LoVo (cell line): ENCODE data around the gene FGD4.
"Not testable (repeated sequence)": the region's sequence is repeated elsewhere in the genome, so short reads cannot be mapped to it uniquely, and the experiment has no call there.

Experiments
- DNase-seq: peaks from one replicate; pipeline ENCODE4 v3.0.0-alpha.2; 2016; ENCODE audit warnings: low spot score

The FGD4 gene

DNA sequence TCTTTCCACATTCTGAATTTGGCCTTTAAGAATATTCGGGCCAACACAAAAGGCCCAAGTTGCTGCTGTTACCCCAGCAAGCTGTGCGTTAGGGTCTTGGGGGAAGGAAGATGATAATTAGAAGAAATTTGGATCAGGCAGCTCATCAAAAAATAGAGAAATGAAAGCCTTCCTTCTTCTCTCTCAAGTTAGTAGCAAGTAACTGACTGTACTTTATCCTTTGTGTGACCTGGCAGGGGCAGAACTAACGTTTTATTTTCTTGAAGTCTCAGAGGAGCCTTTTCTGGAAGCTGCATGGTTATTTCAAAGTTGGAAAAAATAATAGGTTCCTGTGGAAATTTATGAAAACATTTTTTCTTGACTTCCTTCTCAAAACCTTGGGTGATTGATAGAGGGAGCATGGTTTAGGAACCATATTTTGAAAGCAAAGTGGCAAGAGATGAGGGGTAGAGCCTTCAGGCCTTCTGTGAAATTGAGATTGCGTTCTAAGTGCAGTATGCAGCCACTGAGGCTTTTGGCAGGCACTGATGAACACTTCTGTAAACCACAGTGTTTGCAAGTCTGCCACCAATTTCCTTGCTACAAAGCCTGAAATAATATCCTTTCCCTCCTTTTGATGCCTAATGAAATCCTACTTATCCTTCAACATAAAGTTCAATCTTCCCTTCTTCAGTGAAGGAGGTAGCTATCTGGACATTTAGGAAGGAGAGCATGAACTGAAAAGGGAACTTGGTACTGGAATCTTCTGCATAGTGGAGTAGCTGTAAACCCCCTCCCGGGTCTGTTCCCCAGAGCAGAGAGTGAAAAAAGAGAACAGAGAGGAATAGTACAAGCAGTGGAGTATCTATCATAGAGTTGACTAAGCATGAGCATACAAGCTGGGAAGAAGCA is 123.2 kb downstream of the FGD4 start:
- no peak for DNase-seq

DNA sequence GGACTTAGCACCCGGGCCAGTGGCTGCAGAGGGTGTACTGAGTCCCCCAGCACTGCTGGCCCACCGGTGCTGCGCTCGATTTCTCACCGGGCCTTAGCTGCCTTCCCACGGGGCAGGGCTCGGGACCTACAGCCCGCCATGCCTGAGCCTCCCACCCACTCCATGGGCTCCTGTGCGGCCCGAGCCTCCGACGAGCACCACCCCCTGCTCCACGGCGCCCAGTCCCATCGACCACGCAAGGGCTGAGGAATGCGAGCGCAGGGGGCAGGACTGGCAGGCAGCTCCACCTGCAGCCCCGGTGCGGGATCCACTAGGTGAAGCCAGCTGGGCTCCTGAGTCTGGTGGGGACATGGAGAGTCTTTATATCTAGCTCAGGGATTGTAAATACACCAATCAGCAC is 126.4 kb downstream of the FGD4 start:
- DNase-seq, result not testable (repeated sequence)

DNA sequence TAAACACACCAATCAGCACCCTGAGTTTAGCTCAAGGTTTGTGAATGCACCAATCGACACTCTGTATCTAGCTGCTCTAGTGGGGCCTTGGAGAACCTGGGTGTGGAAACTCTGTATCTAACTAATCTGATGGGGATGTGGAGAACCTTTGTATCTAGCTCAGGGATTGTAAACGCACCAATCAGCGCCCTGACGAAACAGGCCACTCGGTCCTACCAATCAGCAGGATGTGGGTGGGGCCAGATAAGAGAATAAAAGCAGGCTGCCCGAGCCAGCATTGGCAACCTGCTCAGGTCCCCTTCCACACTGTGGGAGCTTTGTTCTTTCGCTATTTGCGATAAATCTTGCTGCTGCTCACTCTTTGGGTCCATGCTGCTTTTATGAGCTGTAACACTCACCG is 127.0 kb downstream of the FGD4 start:
- DNase-seq, result not testable (repeated sequence)

DNA sequence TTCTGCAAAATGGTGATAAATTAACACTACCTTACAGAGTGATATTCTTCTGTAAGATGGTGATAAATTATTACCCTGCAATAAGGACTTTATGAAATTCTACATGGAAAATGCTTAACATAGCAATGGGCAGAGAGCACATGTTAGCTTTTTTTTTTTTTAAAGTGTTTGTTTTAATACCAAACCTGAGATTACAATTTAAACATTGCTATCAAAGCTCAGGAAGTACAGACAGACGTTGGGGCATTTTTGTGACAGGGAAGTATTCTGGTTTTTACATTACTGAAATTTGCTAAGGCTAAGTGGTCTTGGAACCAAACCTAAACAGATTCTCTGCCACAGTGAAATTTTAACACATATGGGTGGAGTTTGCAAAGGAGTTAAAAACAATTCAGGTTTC is 133.1 kb downstream of the FGD4 start:
- DNase-seq, result no peak

DNA sequence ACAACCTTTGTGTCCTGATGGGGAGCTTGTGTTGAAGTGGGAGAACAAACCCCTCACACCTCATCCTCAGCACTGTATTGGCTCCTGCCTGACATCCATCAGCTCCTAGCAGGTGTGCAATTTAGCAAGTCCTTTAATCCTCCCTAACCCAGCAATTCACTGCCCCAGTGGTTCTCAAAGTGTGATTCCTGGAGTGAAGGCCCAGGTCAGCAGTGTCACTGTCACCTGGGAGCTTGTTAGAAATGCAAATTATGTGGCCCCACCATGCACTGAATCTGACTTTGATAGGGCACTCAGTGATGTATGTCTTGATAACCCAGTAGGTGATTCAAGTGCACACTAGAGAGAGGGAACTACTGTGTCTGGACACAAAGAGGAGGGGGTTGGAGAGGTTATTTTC is 133.6 kb downstream of the FGD4 start:
- no peak for DNase-seq

DNA sequence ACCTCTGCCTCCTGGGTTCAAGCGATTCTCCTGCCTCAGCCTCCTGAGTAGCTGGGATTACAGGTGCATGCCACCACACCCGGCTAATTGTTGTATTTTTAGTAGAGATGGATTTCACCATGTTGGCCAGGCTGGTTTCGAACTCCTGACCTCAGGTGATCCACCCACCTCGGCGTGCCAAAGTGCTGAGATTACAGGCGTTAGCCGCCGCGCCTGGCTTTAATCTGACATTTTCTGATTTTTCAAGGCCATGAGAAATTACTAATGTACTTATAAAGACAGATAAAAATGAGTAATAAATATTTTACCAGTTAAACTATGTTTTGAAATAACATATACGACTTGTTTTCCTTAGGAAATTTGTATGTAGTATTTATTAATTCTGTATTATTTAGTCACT is 134.1 kb downstream of the FGD4 start:
- DNase-seq, result not testable (repeated sequence)

DNA sequence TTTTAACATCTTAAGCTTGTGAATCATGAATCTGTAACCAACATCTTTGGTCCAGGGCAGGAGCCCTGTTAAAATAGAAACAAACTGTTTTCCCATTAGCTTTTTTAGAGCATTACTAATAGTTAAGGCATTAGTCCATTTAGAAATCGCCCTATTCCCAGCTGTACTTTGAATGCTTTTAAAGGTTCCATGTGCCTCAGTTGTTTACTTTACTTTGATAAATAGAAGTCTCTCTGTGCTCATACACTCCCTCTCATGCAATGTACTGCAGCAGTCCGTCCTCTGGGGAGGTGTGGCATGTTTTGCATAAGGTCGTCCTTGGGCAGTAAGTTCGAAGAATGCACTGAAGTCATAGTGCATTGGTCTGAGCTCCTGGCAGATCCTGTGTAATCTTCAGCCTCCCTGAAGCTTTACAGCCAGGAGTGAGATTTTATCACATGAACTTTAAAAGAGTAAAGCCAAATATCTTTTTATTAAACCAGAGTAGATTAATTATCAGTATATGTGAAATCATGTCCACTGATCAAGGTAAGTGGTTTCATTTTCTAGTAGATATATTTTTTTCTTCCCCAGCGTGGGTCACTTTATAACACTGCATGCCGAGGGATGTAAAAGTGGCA is 134.7 kb downstream of the FGD4 start:
- peak; percentile 82 for DNase-seq

DNA sequence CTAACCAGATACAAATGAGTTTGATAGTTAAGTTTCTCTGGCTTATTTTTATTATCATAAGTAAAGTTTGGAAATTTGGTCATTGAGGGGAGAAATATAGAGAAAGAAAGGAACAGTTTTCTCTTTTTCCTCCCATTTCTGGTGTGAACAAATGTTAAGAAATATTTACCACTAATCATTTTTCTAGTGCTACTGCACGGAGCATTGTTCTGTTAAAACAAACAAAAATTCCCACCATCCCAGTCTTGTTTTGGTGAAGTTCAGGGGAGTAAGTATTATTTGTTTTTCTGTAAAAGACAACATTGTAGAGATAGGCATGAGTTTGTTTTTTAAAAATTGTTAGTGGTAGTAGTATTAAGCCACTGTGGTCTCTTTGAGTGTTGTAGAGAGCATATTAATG is 135.3 kb downstream of the FGD4 start:
- no peak for DNase-seq

DNA sequence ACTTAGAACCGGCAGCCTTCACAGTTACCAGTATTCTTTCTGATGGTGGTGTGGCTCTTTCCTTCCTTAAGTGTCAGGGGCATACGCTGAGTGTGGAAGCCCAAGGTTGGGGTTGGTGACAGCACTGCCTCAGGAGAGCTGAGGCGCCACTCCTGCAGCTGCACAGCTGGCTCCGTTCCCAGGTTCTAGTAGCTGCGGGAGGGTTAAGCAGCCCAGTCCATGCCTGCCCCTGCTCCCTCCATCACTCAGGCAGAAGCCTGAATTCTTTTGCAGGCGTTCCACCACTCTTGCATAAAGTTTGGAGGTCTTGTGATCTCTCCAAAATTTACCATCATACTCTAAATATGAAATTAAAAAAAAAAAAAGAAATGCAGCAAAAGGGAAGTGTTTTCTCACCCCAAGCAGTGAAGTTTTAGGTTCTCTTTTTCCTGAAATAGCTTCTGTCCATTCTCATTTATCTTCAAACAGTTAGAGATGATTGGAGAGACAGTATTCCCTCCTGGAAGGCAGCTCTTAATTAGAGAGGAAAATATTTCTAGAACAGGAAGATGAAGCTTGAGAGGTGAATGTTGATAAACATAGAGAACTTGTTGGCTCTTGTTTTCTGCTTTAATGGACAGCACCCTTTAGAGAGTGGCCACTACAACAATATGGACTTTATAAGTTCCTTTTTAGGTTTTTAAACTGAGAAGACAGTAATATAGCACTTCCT is 136.1 kb downstream of the FGD4 start:
- DNase-seq, result peak; percentile 45

DNA sequence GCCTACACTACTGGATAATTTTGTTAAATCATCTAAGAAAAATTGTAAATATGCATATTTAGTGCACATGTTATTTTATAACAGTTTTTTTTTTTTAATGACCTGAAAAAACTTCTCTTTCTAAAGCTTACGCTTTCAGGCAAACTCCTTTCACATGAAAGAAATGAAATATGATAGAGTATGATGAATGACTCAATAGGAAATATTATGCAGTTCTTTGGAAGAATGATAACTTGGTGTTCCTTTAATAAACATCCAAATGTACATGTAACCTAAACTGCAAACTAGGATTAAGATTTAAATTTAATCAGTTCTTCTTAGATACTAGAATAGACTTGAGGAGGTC is 136.6 kb downstream of the FGD4 start:
- no peak for DNase-seq

DNA sequence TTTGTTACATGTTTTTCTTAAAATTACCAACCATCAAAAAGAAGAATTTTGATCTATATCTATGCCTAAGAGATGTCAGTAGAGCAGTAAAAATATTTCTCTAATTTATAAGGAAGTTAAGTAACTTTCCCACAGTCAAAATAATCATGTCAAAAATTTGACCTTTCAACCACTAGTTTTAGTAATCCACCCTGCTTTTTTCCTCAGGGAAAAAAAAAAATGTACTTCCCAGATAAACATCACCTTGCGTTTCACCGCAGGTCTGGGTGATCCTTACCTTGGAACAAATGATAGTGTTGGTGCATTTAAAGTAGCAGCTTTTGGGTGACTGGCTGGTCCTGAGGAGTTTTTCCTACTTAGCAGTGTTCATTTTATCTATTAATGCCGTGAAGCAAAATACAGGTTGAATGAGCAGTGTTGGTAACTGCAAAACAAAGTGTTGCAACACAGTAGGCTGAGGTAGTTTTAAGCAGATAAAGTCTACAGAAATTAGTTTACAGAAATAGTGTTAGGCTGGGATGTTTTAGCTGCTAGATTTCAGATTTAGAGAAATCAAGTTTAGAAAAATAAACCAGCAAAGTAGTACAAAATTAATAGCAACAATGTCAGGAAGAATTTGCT is 142.5 kb downstream of the FGD4 start:
- no peak for DNase-seq

DNA sequence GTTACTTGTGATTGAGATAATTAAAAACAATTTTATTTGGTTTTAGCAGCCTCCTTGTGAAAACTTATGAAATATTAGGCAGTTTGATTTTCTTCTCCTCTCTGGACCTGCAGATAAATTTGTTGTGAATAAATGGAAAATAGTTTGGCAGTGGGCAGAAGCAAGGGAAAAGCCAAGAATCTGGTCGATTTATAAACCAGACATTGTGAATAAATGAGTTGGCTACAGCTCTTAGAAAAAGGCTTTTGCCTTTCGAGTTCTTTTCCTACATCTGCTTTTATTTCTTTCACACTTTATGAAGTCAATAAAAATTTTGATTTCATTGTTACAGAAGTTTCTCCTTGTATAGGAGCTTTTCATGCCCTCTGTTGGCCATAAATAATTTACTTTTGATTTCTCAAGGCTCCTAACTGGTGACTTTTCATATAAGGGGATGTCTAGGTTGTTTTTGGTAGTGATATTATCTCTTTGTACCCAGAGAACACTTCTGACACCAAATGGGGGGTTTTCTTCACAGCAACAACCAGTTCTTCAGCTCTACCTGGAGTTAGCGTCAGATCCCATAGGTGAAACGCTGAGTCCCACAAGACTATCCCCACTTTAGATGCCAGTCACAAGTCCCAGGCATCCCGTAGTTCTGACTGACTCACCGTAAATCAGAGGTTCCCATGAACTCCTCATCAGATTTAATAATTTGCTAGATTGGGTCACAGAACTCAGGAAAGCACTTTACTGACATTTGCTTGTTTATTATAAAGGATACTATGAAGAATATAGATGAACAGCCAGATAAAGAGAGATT is 143.3 kb downstream of the FGD4 start:
- no peak for DNase-seq

DNA sequence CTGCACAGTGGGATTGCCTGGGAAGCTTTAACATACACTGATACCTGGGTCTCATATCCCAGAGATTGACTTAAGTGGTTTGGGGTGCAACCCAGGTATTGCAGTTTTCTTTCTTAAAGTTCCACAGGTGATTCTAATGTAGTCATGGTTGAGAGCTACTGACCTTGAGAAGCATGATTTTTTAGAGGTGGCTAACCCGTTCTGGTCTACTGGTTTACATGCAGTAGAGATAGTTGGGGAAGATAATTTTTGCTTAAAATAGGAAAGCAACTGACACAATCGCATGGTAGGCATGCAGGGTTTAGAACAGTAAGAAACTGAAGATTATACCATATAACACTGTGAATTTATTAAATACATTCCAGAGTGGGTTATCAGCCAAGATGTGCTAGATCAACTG is 145.5 kb downstream of the FGD4 start:
- DNase-seq, result no peak

DNA sequence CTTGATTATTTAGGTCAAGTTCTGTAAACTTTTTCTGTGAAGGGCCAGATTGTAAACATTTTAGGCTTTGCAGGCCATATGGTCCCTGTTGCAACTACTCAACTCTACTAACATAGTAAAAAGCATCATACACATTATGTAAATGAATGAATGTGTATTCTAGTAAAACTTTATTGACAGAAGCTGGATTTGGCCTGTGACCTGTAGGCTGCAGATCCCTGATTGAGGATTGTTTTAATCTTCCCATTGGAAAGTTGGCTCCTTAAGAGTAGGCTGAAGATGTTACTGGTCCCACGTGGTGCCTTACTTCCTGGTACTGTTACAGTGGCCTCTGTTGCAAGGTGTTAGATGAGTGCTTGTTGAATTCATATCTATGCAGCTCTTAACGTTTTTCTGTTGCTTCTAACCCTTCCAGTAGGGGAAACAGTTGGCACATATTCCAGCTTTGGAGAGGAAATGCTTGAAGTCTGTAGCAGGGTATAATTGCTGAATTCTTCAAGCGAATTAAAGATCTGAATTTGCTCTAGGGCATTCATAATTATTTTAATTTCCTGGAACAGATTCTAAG is 146.1 kb downstream of the FGD4 start:
- DNase-seq, result no peak

DNA sequence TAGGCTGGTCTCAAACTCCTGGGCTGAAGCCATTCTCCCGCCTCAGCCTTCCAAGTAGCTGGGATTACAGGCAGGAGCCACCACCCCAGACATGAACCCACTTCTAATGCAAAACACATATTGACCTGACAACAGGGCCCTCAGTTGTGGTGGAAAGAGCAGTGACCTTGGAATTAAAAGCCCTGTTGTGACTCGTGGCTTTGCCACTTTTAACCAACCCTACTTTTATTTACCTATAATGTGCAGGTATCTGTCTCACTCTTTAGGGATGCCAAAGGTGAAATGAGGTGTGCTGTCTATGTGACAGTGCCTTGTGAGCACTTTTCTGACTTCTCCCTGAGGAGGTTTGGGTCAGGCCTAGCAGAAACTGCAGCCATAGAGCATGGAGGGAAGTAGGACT is 146.9 kb downstream of the FGD4 start:
- no peak for DNase-seq

DNA sequence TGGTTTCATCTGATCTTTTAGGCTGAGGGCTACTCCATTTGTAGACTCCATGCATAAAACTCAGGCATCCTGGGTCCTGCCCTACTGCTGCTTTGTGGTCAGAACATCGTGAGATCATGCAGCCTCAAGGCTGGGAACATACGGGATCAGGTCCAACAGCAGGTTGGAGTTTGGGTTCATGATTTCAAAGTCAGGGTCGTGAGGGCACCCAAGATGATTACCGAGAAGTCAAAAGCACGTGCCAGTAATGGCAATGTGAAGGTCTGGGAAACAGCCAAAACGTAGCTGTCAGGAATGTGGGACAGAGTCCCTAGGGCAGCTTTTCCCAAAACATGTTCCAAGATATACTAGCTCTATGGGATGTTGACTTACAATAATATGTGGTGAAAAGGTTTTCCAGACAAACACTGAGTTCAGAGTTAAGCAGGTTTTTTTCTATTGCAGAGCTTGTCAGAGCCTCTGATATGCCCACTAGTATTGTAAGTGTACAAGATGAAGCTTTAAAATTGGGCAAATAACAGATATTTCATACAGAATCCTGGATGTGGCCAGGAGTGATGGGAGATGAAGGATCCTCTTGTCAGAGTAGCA is 149.4 kb downstream of the FGD4 start:
- no peak for DNase-seq

DNA sequence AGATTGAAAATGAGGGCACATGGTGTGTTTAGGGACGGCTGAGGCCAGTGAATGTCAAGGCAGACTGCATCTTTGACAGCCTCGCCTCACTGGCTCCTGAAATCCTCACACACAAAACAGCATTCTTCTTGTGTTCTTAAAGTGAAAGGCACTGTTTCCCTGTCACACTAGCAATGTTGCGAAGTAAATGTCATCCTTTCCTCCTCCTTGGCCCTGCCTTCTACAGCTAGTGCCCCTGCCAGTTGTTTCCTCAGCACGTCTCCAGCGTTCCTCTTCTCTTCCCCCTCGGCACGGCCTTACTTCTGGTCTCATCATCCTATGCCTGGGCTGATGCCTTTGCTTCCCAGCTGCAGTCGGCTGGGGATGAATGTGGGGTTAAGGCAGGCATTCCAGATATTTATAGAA is 150.3 kb downstream of the FGD4 start:
- no peak for DNase-seq

DNA sequence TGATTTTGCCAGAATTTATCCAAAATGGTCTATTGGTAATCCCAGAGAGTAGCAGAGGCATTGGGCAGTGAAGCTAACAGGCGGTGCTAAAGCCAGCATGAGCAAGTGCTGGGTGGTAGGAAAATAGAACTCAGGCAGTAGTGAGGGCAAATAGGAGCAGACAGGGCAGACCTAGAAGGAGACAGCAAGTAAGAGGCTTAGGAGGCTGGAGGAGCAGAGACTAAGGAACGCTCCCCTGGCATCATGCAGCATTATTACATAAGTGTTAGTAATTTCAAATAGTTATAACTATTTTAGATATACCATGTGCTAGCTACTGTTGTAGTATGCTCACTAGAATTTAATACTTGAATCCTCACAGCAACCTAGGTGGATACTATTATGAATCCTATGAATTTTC is 151.7 kb downstream of the FGD4 start:
- no peak for DNase-seq

DNA sequence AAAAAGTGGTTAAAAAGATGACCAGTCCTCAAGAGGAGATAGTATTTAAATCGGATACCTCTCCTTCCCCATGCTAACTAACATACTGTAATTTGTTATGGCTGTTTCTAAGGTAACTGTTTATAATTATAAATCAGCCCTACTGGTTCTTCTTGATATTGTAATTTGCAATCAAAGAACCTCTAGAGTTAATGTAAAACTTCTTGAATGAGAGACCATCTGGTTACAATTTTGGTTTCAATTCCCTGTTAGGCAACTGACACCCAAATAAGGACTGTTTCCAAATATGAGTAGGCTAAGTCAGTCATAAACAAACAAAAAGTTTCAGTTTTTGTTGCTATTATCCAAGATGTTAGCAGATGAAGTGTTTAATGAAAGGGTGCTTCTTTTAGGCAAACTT is 159.5 kb downstream of the FGD4 start:
- no peak for DNase-seq

DNA sequence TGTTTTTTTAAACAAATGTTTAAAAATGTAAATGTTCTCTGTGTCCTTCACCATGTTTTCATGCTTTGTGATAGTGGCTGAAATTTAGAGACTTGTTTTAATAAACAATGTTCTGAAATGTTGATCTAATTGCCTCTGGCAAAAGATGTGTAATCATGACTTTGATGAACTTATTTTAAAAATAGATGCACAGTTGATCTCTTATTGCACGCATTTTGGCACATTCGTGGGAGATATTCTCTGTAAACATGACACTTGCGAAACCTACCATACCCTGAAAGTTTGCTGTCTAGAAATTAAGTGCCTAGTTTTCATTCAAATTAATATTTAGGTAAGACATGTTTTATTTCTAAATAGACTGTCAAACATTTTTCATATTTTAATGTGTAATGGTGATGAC is 160.1 kb downstream of the FGD4 start:
- DNase-seq, result no peak

DNA sequence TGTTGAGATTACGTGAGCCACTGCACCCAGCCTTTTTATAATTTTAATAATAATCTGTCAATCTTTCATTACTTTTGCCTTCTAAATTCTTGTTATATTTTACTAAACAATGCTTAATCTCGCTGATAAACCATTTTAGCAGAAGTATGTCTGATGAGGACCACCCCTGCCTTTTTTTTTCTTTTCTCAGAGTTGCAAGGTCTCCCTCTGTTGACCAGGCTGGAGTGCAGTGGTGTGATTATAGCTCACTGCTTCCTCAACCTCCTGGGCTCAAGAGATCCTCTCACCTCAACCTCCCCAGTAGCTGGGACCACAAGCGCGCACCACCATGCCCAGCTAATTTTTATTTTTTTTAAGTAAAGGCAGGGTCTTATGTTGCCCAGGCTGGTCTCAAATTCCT is 161.2 kb downstream of the FGD4 start:
- no peak for DNase-seq
